ENCODE data around the gene SORCS2.

SORCS2 gene

GRCh38 chr4:7510066-7510465 is 317.7 kb downstream of the SORCS2 start:
- no peak for DNase-seq (ENCODE audit: low spot score)

- no peak for DNase-seq (ENCODE audit: low spot score)
These were observed 318.2 kb downstream of the SORCS2 start for GRCh38 chr4:7510538-7510937.

- DNase-seq (ENCODE audit: low spot score): no peak
These were observed 319.2 kb downstream of the SORCS2 start for GRCh38 chr4:7511525-7511924.

- no peak for DNase-seq (ENCODE audit: low spot score)
These were observed 320.1 kb downstream of the SORCS2 start for GRCh38 chr4:7512428-7512827.

- no peak for DNase-seq (ENCODE audit: low spot score)
These were observed 320.6 kb downstream of the SORCS2 start for GRCh38 chr4:7512946-7513345.

- peak; percentile 49 for DNase-seq (ENCODE audit: low spot score)
These were observed 321.3 kb downstream of the SORCS2 start for GRCh38 chr4:7513671-7514070.

GRCh38 chr4:7514281-7514680 is 321.9 kb downstream of the SORCS2 start:
- DNase-seq (ENCODE audit: low spot score): no peak

GRCh38 chr4:7514789-7515188 is 322.5 kb downstream of the SORCS2 start:
- DNase-seq (ENCODE audit: low spot score): no peak

- DNase-seq (ENCODE audit: low spot score): no peak
These were observed 323.1 kb downstream of the SORCS2 start for GRCh38 chr4:7515390-7515902.

- no peak for DNase-seq (ENCODE audit: low spot score)
These were observed 323.9 kb downstream of the SORCS2 start for GRCh38 chr4:7516096-7516772.

GRCh38 chr4:7516773-7517144 is 324.4 kb downstream of the SORCS2 start:
- DNase-seq (ENCODE audit: low spot score): no peak

GRCh38 chr4:7518871-7519637 is 326.7 kb downstream of the SORCS2 start:
- DNase-seq (ENCODE audit: low spot score): peak; percentile 31

- no peak for DNase-seq (ENCODE audit: low spot score)
These were observed 327.5 kb downstream of the SORCS2 start for GRCh38 chr4:7519638-7520376.

GRCh38 chr4:7521666-7522065 is 329.3 kb downstream of the SORCS2 start:
- DNase-seq (ENCODE audit: low spot score): no peak

- no peak for DNase-seq (ENCODE audit: low spot score)
These were observed 330.3 kb downstream of the SORCS2 start for GRCh38 chr4:7522452-7523220.

GRCh38 chr4:7523526-7523925 is 331.2 kb downstream of the SORCS2 start:
- DNase-seq (ENCODE audit: low spot score): no peak

GRCh38 chr4:7524064-7524682 is 331.8 kb downstream of the SORCS2 start:
- DNase-seq (ENCODE audit: low spot score): no peak

GRCh38 chr4:7524843-7525242 is 332.5 kb downstream of the SORCS2 start:
- no peak for DNase-seq (ENCODE audit: low spot score)

GRCh38 chr4:7526491-7526890 is 334.2 kb downstream of the SORCS2 start:
- no peak for DNase-seq (ENCODE audit: low spot score)

- DNase-seq (ENCODE audit: low spot score): no peak
These were observed 334.7 kb downstream of the SORCS2 start for GRCh38 chr4:7526929-7527535.
